H7 (cell line): ENCODE results near the gene KLHDC9. TPM values are rescaled to one million over a fixed set of nuclear protein-coding genes. Genes with fewer than 3 reads are reported as not detected.

Experiments used
- DNase-seq: peaks from one replicate; pipeline ENCODE4 v3.0.0; 2012
- H3K27me3 ChIP-seq: 2 replicates; pipeline ENCODE4 v1.6.0; 2011; ENCODE audit warnings: mild to moderate bottlenecking, low read length; ENCODE audit not compliant: control insufficient read depth, insufficient read depth
- H3K36me3 ChIP-seq: replicated peaks from 2 replicates; pipeline ENCODE4 v1.5.1; 2011; ENCODE audit warnings: low read length; ENCODE audit not compliant: control insufficient read depth, insufficient read depth
- H3K4me3 ChIP-seq: 2 replicates; pipeline ENCODE4 v1.5.1; 2011; ENCODE audit warnings: low read depth, mild to moderate bottlenecking, control low read depth, low read length, moderate library complexity; ENCODE audit not compliant: insufficient read depth
- total RNA-seq: library from RNA; depleted of rRNA; stranded (reverse); fragments of >200 nt; shearing (Covaris generic); gene quantifications from 2 replicates; pipeline ENCODE4 v1.2.3, GENCODE V29; 2014

The KLHDC9 gene
- total RNA-seq, 1 experiment from 2014 or later, result 23.2 TPM

GRCh38 chr1:161121834-161122233 is 23.7 kb downstream of the KLHDC9 start:
- no peaks in the 10 kb centered on the region for H3K27me3 ChIP-seq
- H3K4me3 ChIP-seq, result no peak overlapping the region
- H3K36me3 ChIP-seq, result peaks cover 36% of the 10 kb centered on the region

GRCh38 chr1:161122967-161123366 is 24.8 kb downstream of the KLHDC9 start:
- H3K36me3 ChIP-seq, result peaks cover 36% of the 10 kb centered on the region
- DNase-seq, result no peak
- no peaks in the 10 kb centered on the region for H3K27me3 ChIP-seq
- no peak overlapping the region for H3K4me3 ChIP-seq

More at GRCh38 chr1:161121834-161122233, 23.7 kb downstream of the KLHDC9 start:
- no peak for DNase-seq

- Histone ChIP-seq H3K27me3 (no peaks in the 10 kb centered on the region), H3K36me3 (peaks cover 15% of the 10 kb centered on the region), H3K4me3 (no peak overlapping the region)
- no peak for DNase-seq
Measured at GRCh38 chr1:161127649-161128048, 29.5 kb downstream of the KLHDC9 start.

- peaks cover 7% of the 10 kb centered on the region for H3K36me3 ChIP-seq
Measured at GRCh38 chr1:161128591-161129420, 30.6 kb downstream of the KLHDC9 start.

GRCh38 chr1:161130266-161130665 is 32.1 kb downstream of the KLHDC9 start:
- H3K4me3 ChIP-seq, result no peak overlapping the region
- no peaks in the 10 kb centered on the region for H3K27me3 ChIP-seq
- DNase-seq, result no peak
- H3K36me3 ChIP-seq, result peaks cover 3% of the 10 kb centered on the region

More at GRCh38 chr1:161128591-161129420, 30.6 kb downstream of the KLHDC9 start:
- Histone ChIP-seq H3K27me3 (no peaks in the 10 kb centered on the region), H3K4me3 (no peak overlapping the region)
- DNase-seq, result no peak

GRCh38 chr1:161131523-161132409 is 33.6 kb downstream of the KLHDC9 start:
- no peak for DNase-seq
- Histone ChIP-seq H3K4me3 (peak overlapping the region; percentile 74), H3K27me3 (no peaks in the 10 kb centered on the region), H3K36me3 (peaks cover 3% of the 10 kb centered on the region)

GRCh38 chr1:161132410-161133219 is 34.5 kb downstream of the KLHDC9 start, which contains the start of gene DEDD:
TSS of gene DEDD (minus strand) at chr1:161132667. CDS start at chr1:161124462, 8,205 bp downstream.
- peaks cover 3% of the 10 kb centered on the region for H3K36me3 ChIP-seq
- peak within 1 kb of the TSS; percentile 74 for H3K4me3 ChIP-seq
- peak; percentile 97 for DNase-seq
- no peaks in the 10 kb centered on the region for H3K27me3 ChIP-seq

- Histone ChIP-seq H3K36me3 (peaks cover 3% of the 10 kb centered on the region), H3K27me3 (no peaks in the 10 kb centered on the region), H3K4me3 (peak overlapping the region; percentile 74)
- DNase-seq, result peak; percentile 33
Measured at GRCh38 chr1:161133220-161133740, 35.1 kb downstream of the KLHDC9 start.

GRCh38 chr1:161137881-161138280 is 39.7 kb downstream of the KLHDC9 start:
- no peak for DNase-seq
- H3K4me3 ChIP-seq, result no peak overlapping the region
- H3K27me3 ChIP-seq, result no peaks in the 10 kb centered on the region
- no peaks in the 10 kb centered on the region for H3K36me3 ChIP-seq

- H3K27me3 ChIP-seq, result no peaks in the 10 kb centered on the region
- no peaks in the 10 kb centered on the region for H3K36me3 ChIP-seq
- H3K4me3 ChIP-seq, result no peak overlapping the region
- no peak for DNase-seq
Measured at GRCh38 chr1:161138431-161138830, 40.3 kb downstream of the KLHDC9 start.

- no peaks in the 10 kb centered on the region for H3K27me3 ChIP-seq
- H3K4me3 ChIP-seq, result no peak overlapping the region
- DNase-seq, result peak; percentile 70
- no peaks in the 10 kb centered on the region for H3K36me3 ChIP-seq
Measured at GRCh38 chr1:161139766-161140165, 41.6 kb downstream of the KLHDC9 start.

GRCh38 chr1:161140755-161141400 is 42.7 kb downstream of the KLHDC9 start:
- Histone ChIP-seq H3K4me3 (no peak overlapping the region), H3K27me3 (no peaks in the 10 kb centered on the region), H3K36me3 (no peaks in the 10 kb centered on the region)
- DNase-seq, result no peak

GRCh38 chr1:161145832-161146231 is 47.7 kb downstream of the KLHDC9 start:
- Histone ChIP-seq H3K36me3 (no peaks in the 10 kb centered on the region), H3K27me3 (no peaks in the 10 kb centered on the region)
- no peak for DNase-seq

More at GRCh38 chr1:161145832-161146231, 47.7 kb downstream of the KLHDC9 start:
- no peak overlapping the region for H3K4me3 ChIP-seq
